SK-N-MC (cell line): ENCODE measurements around the gene PLPP7.

Source experiments
- EZH2 ChIP-seq: fragments of 200-600 bp; sonication (generic); IDR thresholded peaks from one replicate; pipeline ENCODE4 v1.6.1; 2017; ENCODE audit warnings: antibody characterized with exemption
- POLR2AphosphoS5 ChIP-seq: IDR thresholded peaks from 2 replicates; pipeline ENCODE4 v1.6.1; 2012; ENCODE audit warnings: mild to moderate bottlenecking, low read depth, low read length, borderline replicate concordance

- no peak for TF ChIP-seq POLR2AphosphoS5
- TF ChIP-seq EZH2: no peak
Measured at GRCh38 chr9:131302244-131303075, 12.9 kb downstream of the PLPP7 start.
